ENCODE measurements around the gene PLEKHG7.
A peak's percentile ranks its signal among the peaks of the same experiment; 100 is the strongest.
"Not testable (repeated sequence)": the region's sequence is repeated elsewhere in the genome, so short reads cannot be mapped to it uniquely, and the experiment has no call there.

PLEKHG7 gene

DNA sequence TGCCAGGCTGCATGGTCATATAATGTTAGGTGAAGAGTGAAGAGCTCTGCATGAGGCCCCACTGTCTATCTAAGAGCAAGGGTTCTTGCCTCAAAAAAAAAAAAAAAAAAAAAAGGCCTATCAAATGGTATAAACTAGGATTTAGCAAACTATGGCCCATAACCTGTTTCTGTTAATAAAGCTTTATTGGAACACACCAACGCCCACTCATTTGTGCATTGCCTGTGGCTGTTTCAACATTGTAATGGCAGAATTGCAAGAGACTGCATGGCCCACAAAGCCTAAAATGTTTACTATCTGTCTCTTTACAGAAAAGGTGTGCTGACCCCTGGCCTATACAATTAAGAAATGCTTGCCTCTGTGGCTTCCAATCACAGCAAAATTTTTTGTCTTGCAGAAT is 12.8 kb downstream of the PLEKHG7 start:
- DNase-seq (ENCODE audit: low spot score), result no peak

DNA sequence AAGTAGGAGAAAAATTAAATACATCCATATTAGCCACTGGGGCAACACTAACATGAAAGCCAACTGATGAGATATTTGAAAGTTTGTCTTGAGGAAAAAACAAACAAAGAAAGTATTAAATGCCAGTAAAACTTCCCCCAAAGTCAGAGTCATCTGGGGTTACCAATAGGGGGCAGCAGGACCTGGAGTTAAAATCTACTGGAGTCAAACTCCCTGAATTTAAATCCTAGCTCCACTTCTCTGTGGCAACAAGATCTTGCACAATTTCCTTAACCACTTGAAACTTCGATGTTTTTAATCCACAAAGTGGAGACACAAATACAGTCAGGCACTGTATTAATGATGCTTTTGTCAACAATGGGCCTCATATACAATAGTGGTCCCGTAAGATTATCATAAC is 14.4 kb downstream of the PLEKHG7 start:
- peak; percentile 36 for DNase-seq (ENCODE audit: low spot score)

DNA sequence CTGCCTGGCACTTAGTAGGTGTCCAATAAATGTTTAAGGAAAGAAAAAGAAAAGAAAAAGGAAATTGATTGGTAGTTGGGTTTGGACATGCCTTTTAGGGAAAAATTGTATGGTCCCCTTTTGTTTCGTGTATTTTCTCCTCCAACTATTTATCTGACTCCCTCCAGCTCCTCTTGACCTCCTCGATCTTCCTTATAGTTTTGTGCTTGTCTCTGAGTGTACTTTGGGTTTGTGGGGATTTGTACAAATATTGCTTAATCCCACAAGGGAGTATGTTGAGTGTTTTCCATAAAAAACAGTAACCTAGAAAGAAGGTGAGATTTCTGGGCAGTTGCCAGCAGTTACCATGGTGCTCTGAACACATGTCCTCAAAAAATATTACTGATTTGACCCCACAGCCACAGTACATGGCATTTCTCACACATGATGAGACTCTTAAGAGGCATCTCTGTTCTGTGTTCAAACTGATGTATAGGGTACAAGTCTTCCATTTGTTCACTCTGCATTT is 15.7 kb downstream of the PLEKHG7 start:
- DNase-seq (ENCODE audit: low spot score), result no peak

DNA sequence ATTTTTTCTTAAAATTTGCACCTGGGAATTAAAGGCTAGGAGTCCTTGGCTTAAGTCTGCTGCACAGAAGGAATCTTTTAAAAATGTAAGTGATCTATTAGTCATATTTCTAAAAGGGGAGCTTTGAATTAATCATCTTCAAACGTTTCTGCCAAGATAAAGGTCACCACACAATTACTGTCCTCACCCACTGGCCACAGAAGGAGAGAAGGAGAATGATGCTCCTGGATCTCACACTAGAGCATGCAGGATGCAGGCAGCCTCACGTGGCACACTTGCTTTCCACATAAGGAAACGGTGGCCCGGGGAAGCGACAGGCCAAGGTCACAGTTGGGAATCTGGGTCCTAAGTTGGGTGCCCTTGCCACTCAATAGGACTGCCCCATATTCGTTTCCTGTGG is 16.9 kb downstream of the PLEKHG7 start:
- DNase-seq (ENCODE audit: low spot score), result no peak

DNA sequence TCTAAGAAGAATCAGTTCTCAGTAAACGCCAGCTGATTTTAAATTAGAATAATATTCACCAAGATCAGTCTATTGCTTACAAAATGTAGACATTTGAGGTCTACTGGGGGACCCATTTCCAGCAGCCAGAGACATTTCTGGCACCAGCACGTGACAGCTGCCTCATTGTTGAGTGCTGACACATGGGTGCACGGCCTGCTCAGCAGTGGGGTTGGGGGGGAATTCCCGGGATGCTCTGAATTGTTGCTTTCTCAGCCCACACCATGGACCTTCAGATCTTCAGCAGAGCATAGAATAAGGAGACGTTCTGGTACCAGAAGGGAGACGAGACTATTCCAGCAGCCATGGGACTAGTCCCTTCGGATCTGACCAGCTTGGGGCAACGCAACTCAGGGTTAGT is 18.3 kb downstream of the PLEKHG7 start:
- no peak for DNase-seq (ENCODE audit: low spot score)

DNA sequence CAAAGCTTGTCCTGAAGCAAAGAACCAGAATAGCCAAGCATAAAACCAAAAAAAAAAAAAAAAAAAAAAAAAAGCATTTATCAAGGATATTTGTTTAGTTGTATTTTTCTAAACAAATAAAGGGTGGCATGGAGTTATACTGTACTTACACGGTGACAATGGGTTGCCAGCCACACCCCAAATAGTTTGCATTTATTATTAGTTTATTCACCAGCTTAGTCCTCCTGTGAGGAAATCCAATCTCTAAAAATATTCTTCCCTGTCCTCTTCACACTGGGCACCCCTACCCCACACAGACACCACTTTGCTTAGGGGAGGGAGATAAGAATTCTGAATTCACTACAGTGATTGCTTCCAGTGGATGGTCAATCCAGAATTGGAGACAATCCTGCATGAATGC is 18.9 kb downstream of the PLEKHG7 start:
- DNase-seq (ENCODE audit: low spot score), result no peak

DNA sequence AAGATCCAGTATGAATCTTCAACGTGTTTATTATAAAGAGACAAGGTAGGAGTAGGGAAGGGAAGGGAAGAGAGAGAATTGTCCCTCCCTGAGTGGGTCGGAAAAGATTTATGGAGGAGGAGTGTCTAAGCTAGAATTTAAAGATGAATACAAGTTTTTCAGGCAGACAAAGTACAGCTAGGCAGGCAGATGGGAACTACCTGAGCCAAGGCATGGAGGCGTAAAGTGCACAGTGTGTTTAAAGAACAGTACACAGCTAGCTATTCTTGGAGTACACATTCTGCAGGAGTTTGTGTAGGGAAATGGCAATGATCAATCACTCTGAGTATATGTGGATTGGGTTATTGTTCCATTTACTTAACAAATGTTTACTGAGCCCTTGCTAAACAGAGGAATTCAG is 20.1 kb downstream of the PLEKHG7 start:
- no peak for DNase-seq (ENCODE audit: low spot score)

DNA sequence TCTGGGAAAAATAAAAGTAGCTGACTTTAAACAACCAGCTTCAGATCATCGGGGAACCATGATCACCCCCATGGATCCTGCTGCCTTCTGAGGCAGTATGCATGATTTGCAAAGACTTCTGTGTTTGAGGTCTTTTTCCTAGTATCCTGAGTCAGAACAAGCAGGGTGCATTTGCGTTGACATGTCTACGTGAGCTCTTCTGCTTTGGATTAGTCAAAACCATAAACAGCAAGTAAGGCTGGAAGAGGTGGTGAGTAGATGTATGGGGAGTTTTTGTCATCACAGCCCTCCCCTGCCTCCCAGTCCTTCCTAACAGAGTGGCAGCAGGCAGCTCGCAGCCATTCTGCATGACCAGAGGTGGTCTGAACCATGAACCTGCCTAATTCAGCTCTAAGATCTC is 24.1 kb downstream of the PLEKHG7 start:
- no peak for DNase-seq (ENCODE audit: low spot score)

DNA sequence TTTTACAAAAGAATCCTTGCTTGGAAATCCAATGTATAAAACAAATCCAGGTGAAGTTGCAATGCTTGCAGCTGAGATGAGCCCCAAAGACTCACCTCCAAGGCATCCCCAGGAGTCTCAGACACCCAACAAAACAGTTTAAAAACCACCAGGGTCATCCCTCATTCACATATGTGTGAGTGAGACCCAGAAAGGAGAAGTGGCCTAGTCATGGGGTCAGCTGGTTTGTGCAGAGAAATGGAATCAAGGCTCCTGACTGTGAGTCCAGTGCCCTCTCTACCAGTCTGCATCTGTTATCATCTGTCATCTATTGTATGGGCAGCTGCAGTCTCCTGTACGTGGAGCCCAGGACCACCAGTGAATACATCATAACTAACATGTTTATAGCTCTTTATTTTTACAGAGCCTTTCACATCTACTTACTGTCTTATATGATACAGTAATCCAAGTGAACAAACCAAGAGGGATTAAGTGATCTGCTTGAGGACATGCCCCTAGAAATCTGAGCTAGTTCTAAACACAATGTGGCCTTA is 27.1 kb downstream of the PLEKHG7 start:
- no peak for DNase-seq (ENCODE audit: low spot score)

DNA sequence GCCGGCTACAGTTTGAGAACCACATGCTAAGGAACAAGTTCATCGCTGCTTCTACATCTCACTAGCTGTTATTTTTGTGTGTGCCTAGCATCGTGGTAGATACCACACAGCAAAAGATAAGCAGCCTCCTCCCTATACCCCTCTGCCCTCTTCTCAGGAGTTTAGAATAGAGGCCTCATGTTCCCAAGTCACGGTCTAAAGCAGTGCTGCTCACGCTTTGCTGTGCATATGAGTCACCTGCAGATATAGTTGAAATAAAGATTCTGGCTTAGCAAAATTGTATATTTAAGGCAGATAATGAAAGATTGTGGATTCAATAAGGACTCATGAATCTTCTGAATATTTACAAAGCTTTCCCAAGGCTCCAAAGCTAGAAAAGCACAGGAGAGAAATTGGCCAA is 28.0 kb downstream of the PLEKHG7 start:
- no peak for DNase-seq (ENCODE audit: low spot score)

DNA sequence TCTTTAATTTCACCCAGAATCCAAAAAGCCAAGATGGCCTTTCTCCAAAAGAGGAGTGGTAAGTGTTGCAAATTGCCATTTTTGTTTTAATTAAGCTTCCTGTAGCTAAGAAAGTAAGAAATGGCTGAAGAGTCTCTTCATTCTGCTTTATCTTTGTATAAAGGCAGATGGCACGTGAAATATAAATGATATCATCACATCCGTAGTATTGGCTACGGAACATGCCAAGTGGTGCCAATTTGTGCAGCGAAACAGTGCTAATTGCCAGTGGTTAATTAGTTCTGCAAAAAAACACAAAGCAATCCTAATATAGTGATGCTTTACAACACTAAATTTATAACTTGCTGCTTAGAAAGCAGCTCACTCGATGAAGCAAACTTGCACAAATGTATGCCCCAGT is 29.4 kb downstream of the PLEKHG7 start:
- DNase-seq (ENCODE audit: low spot score), result no peak

DNA sequence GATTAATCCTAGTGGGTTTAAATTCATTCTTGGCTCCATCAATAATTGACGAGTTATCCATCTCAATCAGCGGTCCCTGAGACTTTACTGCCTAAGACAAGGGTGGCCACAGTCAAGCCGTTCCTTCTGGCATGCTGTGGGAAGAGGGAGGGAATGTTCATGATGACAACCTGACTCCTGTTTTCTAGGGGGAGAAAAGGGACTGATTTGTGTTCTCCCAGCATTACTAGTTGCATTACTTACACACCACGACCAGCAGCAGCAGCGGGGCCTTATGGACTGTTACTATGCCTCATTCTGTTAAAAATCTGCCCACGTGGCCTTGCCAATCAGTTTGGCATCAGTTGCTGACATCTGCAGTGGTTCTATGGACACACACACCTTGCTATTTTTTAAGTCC is 29.9 kb downstream of the PLEKHG7 start:
- DNase-seq (ENCODE audit: low spot score), result no peak

DNA sequence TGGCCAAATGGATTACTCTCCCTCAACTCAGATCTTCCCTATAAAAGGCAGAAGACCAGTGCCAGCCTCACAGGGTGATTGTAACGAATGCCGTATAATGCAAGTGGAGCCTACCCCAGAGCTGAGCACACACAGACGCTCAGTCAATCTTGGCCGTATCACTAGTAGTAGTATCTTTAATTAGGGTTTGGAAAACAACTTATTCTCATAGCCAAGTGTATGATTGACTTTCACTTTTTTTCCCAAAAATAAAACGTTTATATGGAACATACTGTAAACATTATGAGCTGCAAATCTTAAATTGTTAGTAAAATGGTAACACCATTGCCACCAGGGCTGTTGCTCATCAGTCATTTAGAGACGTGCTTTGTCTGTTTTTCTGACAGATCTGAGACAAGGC is 30.4 kb downstream of the PLEKHG7 start:
- DNase-seq (ENCODE audit: low spot score), result no peak

DNA sequence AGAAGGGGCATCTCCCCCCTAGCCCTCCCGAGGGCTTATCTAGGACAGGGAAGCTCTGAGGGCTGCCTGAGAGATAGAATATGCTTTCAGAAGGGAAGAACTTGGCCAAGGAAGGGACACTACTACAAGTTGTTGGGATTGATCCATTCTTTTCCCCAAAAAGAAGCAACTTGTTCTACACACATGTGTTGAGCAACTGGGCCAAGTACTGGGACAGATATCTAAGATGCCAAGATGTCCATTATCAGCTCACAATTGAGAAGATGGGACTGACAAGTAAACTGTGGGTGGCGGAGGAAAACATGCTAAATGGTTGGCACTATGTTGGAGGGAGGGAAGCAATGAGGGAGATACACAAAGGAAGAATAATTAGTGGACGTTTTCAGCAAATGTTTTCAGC is 30.9 kb downstream of the PLEKHG7 start:
- DNase-seq (ENCODE audit: low spot score), result no peak

DNA sequence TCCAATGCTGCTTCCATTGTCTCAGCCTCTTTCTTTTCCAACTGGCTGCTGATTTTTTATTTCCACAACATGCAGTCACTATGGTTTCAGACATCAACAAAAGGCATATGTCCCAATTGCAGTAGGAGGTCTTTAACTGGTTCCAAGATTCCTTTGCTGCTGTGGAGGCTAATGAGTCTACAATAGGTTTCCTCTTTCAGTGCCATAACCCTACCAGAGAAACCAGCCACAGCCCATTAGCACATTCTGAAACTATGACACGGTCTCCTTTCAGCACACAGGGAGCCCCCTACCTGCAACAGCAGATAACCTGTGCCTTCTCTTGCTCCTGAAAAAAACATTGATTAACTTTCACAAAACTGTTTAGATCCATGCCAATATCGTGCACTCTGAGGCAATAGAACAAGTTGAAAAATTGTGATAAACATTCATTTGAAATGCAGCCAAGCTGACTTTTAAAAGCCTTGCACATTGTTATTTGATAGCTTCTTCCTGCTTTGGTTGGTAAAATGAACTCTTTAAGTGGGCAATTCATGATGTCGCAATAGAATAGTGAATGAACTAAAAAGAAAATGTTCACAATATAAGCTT is 32.4 kb downstream of the PLEKHG7 start:
- peak; percentile 45 for DNase-seq (ENCODE audit: low spot score)

DNA sequence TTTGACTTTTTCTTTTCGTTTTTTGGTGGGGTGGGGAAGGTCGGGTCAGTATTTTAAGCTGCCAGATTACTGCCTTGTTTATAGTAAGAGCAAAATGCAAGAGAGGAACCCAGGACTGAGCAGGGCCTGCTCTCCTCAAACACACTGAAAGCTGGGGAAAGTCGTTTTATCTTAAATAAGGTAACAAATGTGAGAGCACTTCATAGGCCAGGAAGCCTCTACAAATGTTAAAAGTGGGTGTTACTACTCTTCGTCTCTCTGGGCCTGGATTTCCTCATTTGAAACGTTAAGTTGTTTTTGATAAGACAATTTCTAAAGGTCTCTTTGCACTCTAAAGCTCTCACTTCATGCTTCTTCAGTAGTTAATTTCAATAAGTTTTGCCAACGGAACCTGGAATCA is 33.8 kb downstream of the PLEKHG7 start:
- DNase-seq (ENCODE audit: low spot score), result no peak

DNA sequence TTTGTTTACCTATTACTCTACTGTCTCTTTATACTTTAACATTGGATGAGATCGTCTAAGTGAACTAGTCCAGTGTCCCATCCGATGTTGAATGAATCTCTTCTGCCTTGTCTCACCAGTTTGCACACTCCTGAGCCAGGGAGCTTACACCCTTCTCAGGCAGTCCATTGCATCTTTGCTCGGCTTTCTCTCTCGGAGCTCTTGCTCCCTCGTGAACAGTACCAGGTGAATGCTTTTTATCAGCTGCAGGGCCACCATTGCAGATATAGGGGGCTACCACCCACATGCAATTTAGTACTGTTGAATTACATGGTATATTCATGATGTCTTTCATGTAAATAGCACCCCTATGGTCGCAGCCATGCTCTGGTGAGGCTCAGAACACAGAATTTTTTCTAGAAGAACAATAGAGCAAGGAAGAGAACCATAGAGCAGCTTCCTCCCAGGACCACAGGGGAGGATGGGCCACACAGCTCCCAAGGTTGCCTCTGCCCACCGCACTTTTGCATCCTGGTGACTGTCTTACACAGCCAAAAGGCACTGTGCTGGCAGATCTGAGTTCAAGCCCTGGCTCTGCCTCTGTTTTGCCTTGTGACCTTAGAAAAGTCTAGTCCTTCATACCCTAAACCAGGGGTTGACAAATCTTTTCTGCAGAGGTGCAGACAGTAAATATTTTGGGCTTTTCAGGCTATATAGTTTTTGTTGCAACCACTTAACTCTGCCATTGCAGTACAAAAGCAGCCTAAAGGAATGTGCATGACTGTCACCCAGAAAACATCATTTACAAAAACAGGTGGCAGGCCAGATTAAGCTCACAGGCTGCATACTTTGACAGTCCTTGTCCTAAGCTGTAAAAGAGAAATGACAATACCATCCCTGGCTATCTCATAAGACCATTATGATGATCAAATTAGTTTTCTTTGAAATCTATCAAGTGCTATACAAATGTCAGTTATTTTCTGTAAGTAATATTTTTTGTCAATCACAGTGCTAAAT is 35.4 kb downstream of the PLEKHG7 start:
- DNase-seq (ENCODE audit: low spot score), result no peak

DNA sequence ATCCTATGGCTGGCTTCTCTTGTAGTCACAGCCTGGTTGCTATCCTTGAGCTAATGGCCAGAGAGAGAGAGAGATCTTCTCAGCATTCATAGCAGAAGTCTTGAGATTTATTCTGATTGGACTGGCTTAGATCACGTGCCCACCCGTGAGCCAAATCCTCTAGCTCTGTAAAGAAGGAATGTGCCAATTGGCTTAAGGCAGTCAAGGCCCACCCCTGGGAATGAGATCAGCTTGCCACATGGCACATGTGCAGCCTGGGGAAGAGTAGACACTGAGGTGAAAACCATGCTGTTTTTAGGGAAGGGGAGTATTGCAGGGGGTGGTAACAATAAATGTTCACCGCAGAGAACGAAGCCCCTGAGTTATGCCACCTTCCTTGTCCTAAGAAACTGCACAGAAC is 36.3 kb downstream of the PLEKHG7 start:
- DNase-seq (ENCODE audit: low spot score), result no peak

DNA sequence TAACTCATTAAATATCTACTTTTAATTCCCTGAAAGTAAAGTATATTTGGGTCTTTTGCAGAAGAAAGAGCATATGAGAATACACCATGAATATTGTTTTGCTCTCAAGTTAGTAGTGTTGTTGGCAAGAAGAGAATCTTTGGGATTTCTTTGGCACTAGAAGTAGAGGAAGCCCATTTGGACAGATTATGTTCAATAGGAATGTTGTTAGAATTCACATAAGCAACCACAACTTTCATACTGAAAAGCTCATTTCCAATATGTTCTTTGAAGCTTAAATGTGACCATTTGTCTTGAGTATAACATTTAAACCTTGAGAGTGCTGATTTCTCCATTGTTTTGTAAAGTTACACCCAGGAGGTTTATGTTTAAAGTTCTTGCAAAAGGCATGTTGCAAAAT is 37.6 kb downstream of the PLEKHG7 start:
- no peak for DNase-seq (ENCODE audit: low spot score)

DNA sequence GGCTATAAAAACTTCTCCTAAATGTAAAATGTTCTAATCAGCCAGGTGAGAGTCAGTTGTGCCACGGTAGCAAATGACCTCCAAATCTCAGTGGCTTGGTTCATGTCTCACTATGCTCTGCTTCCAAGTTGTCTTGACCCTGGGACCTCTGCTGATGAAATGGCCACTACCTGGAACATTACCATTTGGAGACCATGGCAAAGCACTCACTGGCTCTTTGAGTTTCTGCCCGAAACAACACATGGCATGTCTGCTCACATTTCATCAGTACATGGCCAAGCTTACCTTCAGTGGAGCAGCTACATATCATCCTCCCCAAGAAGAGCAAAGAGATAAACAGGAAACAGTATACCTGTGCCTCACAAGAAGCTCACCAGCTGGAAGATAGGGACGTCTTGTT is 40.2 kb downstream of the PLEKHG7 start:
- no peak for DNase-seq (ENCODE audit: low spot score)

DNA sequence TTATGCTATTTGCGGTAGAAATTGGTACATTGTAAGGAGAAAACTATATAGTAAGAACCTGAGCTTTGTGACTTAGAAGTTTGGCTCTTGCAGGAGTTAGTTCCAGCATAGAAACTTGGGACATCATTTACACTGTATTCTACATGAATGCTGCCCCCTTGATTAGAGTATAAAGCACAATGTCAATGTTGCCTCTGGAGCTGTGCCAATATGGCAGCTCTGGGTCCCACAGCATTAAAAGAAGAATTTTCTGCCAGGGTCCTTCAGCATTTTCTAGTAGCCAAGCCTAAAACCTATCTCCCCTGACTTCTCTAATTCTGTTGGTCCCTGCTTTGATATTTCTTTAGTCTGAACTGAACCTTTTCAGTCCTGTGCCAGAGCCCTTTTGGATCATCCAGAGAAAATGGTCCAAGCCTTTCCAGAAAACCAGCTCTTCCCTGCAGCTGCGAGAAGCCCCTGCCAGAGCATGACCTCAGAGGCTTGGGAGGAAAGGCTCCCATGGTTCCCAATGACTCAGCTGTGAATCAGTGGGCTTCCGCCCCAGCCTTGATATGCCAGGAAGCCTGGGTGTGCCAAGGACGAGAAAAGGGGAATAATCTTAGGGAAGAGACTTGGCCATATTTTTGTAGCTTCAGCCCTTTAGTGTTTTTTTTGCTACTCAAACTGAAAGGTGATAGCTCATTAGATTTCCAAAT is 43.2 kb downstream of the PLEKHG7 start:
- no peak for DNase-seq (ENCODE audit: low spot score)

DNA sequence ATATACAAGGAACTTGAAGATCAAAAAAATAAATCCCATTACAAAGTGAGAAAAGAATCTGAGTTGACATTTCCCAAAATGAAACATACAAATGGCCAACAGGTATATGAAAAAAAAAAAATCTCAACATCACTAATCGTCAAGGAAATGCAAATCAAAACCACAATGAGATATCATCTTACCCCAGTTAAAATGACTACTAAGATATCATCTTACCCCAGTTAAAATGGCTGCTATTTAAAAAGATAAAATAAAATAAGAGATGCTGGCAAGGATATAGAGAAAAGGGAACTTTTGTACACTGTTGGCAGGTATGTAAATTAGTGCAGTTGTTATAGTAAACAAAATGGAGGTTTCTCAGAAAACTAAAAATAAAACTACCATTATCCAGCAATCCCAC is 44.4 kb downstream of the PLEKHG7 start:
- no peak for DNase-seq (ENCODE audit: low spot score)

DNA sequence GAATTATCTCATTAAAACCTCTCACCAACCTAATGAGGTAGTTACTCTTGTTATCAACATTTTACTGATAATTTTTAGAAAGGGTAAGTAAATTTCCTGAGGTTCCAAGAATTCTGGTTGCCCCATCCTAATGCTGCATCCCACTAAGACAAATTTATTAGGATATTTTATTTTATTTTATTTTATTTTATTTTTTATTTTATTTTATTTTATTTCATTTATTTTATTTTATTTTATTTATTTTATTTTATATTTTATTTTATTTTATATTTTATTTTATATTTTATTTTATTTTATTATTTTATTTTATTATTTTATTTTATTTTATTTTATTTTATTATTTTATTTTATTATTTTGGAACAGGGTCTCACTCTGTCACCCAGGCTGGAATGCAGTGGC is 46.9 kb downstream of the PLEKHG7 start:
- not testable (repeated sequence) for DNase-seq (ENCODE audit: low spot score)
